ENCODE measurements around the gene SKAP1. TPM values are rescaled to one million over a fixed set of nuclear protein-coding genes. Genes with fewer than 3 reads are reported as not detected.
"Not testable (repeated sequence)": the region's sequence is repeated elsewhere in the genome, so short reads cannot be mapped to it uniquely, and the experiment has no call there.

The SKAP1 gene
- polyA plus RNA-seq, 2 donors: 1.1 to 2.6 TPM

DNA sequence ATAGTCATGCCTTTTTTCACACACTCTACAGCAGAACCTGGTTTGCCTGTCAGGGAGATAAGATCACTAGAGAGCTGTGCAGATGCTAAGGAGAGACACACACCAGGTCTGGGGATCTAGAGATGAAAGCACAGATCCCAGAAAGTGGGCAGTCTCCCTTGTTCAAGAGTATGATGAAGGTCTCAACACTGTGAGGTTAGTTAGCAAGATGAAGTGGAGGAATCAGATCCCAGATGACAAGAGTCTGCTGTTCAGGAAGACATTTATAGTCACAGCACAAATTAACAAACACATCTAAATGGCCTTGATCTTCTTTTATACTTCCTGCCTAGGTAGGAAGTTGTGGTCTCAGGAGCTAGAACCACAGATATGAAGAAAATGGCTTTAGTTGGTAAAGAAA is 23.4 kb upstream of the SKAP1 start:
- no peak overlapping the region for H3K4me3 ChIP-seq (ENCODE audit: low read depth in 1 of 2, low read length in 2 of 2)
- peaks cover 0 to 2% of the 10 kb centered on the region in 2 donors for H3K4me1 ChIP-seq (ENCODE audit: control insufficient read depth in 2 of 2, insufficient read depth in 2 of 2, low read length in 1 of 2)
- no peaks in the 10 kb centered on the region for H3K27me3 ChIP-seq (ENCODE audit: control insufficient read depth in 1 of 2, insufficient read depth in 2 of 2, low read length in 2 of 2)
- H3K36me3 ChIP-seq (ENCODE audit: control insufficient read depth in 2 of 2, insufficient read depth in 2 of 2, low read length in 1 of 2): no peaks in the 10 kb centered on the region
- no peak overlapping the region for H3K27ac ChIP-seq (ENCODE audit: low read depth in 2 of 2, low read length in 1 of 2)
- peaks cover 0 to 2% of the 10 kb centered on the region in 2 donors for H3K9me3 ChIP-seq (ENCODE audit: control insufficient read depth in 2 of 2, insufficient read depth in 1 of 2, low read depth in 1 of 2, low read length in 1 of 2)

DNA sequence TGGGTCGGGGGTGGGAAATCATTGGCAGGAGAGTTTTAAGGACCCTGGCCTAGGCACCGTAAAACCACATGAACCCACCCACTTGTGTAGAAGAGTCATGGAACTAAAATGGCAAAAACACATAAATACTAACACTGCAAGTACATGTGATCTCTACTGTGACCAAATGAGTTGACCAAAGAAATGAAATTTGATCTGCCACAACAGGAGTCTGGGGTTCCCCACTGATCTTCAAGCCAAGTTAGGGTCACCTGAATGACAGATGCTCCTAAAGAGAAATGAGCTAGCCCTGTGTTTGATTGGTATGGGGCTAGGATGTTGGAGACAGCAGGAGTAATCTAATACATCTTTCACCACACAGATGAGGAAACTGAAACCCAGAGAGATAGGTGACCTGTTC is 21.5 kb upstream of the SKAP1 start:
- 89 to 92% methylated on average over 2 of the region's 2 CpGs for WGBS, 2 donors
- H3K4me1 ChIP-seq (ENCODE audit: control insufficient read depth in 2 of 2, insufficient read depth in 2 of 2, low read length in 1 of 2): no peaks in the 10 kb centered on the region
- no peaks in the 10 kb centered on the region for H3K36me3 ChIP-seq (ENCODE audit: control insufficient read depth in 2 of 2, insufficient read depth in 2 of 2, low read length in 1 of 2)
- H3K4me3 ChIP-seq (ENCODE audit: low read depth in 1 of 2, low read length in 2 of 2): no peak overlapping the region
- no peak overlapping the region for H3K27ac ChIP-seq (ENCODE audit: low read depth in 2 of 2, low read length in 1 of 2)
- no peaks in the 10 kb centered on the region for H3K27me3 ChIP-seq (ENCODE audit: control insufficient read depth in 1 of 2, insufficient read depth in 2 of 2, low read length in 2 of 2)
- H3K9me3 ChIP-seq (ENCODE audit: control insufficient read depth in 2 of 2, insufficient read depth in 1 of 2, low read depth in 1 of 2, low read length in 1 of 2): peaks cover 0 to 2% of the 10 kb centered on the region in 2 donors

DNA sequence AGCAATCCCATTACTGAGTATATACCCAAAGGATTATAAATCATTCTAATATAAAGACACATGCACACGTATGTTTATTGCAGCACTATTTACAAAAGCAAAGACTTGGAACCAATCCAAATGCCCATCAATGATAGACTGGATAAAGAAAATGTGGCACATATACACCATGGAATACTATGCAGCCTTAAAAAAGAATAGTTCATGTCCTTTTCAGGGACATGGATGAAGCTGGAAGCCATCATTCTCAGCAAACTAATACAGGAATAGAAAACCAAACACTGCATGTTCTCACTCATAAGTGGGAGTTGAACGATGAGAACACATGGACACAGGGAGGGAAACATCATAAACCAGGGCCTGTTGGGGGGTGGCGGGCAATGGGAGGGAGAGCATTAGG is 19.3 kb upstream of the SKAP1 start:
- H3K9me3 ChIP-seq (ENCODE audit: control insufficient read depth in 2 of 2, insufficient read depth in 1 of 2, low read depth in 1 of 2, low read length in 1 of 2); H3K4me3 ChIP-seq (ENCODE audit: low read depth in 1 of 2, low read length in 2 of 2); H3K4me1 ChIP-seq (ENCODE audit: control insufficient read depth in 2 of 2, insufficient read depth in 2 of 2, low read length in 1 of 2); H3K36me3 ChIP-seq (ENCODE audit: control insufficient read depth in 2 of 2, insufficient read depth in 2 of 2, low read length in 1 of 2); H3K27ac ChIP-seq (ENCODE audit: low read depth in 2 of 2, low read length in 1 of 2); H3K27me3 ChIP-seq (ENCODE audit: control insufficient read depth in 1 of 2, insufficient read depth in 2 of 2, low read length in 2 of 2): not testable (repeated sequence)
- WGBS, 2 donors: 76 to 85% methylated on average over 3 of the region's 3 CpGs

DNA sequence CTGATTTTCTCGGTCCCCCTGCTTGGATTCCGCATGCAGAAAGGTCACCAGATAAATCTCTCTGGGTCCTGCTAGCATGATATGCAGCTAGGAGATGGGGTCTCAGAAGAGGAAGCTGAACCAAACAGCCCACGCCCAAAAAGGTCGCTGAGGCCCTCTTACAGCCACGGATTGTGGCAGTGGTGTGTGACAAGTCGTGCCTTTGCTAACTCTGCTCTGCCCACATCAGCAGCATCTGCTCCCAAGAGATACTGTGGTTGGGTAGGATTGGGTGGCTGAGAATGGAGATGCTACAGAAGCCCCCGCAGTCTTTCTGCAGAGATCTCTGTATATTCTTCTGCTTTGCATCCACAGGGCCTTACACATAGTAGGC is 15.2 kb upstream of the SKAP1 start:
- 88 to 91% methylated on average over 7 of the region's 7 CpGs for WGBS, 2 donors
- H3K27ac ChIP-seq (ENCODE audit: low read depth in 2 of 2, low read length in 1 of 2): no peak overlapping the region
- no peaks in the 10 kb centered on the region for H3K9me3 ChIP-seq (ENCODE audit: control insufficient read depth in 2 of 2, insufficient read depth in 1 of 2, low read depth in 1 of 2, low read length in 1 of 2)
- H3K36me3 ChIP-seq (ENCODE audit: control insufficient read depth in 2 of 2, insufficient read depth in 2 of 2, low read length in 1 of 2): no peaks in the 10 kb centered on the region
- no peak overlapping the region for H3K4me3 ChIP-seq (ENCODE audit: low read depth in 1 of 2, low read length in 2 of 2)
- no peaks in the 10 kb centered on the region for H3K4me1 ChIP-seq (ENCODE audit: control insufficient read depth in 2 of 2, insufficient read depth in 2 of 2, low read length in 1 of 2)
- H3K27me3 ChIP-seq (ENCODE audit: control insufficient read depth in 1 of 2, insufficient read depth in 2 of 2, low read length in 2 of 2): peaks cover 0 to 6% of the 10 kb centered on the region in 2 donors

DNA sequence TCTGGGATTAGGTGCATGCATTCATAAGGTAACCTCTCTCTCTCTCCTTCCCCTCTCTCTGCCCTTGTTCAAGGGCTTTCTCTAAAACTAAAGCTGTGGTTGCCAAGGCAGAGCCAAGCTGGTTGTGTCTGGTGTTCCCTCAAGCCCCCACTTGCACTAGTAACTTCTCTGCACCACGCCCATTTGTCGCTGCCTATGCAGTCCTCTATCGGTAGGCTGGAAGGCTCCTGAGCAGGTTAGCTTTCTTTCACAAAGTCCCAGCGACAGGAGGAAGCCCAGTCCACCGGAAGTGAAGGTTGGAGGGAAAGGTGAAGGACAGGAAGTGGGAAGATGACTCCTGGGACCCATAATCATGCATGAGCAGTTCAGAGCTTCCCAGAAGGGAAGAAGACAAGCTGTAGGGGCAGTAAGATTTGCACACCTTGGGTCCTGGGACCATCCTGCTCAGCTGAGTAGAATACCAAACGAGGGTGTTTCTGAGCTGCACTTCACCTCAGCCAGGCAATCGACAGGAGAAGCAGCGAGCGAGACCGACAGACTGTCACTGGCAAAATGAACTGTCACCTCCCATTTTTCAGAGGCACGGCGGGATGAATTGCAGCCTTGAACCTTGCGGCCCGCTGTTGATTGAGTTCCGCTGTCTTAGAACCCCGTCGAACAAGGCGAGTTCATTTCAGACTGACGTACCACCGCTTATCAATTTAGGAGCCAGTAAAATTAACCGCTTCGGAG is 14.7 kb upstream of the SKAP1 start:
- H3K27ac ChIP-seq (ENCODE audit: low read depth in 2 of 2, low read length in 1 of 2): no peak overlapping the region
- H3K4me3 ChIP-seq (ENCODE audit: low read depth in 1 of 2, low read length in 2 of 2): no peak overlapping the region
- WGBS, 2 donors: 77% methylated on average over 22 of the region's 22 CpGs
- H3K9me3 ChIP-seq (ENCODE audit: control insufficient read depth in 2 of 2, insufficient read depth in 1 of 2, low read depth in 1 of 2, low read length in 1 of 2): no peaks in the 10 kb centered on the region
- no peaks in the 10 kb centered on the region for H3K4me1 ChIP-seq (ENCODE audit: control insufficient read depth in 2 of 2, insufficient read depth in 2 of 2, low read length in 1 of 2)
- H3K36me3 ChIP-seq (ENCODE audit: control insufficient read depth in 2 of 2, insufficient read depth in 2 of 2, low read length in 1 of 2): no peaks in the 10 kb centered on the region
- peaks cover 0 to 6% of the 10 kb centered on the region in 2 donors for H3K27me3 ChIP-seq (ENCODE audit: control insufficient read depth in 1 of 2, insufficient read depth in 2 of 2, low read length in 2 of 2)

DNA sequence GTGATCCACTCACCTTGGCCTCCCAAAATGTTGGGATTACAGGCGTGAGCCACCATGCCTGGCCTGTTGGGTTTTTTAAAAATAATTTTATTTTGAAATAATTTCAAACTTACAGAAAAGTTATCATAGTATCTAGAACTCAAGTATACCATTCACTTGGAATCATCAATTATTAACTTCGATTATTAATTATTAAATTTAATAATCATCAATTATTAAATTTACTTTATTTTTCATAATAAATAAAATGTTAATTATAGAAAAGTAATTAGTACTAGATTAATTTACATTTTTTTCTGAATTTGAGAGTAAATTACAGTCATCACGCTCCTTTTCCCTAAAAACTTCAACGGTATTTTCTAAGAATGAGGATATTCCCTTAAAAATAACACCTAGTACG is 13.7 kb upstream of the SKAP1 start:
- H3K4me3 ChIP-seq (ENCODE audit: low read depth in 1 of 2, low read length in 2 of 2): no peak overlapping the region
- 90 to 93% methylated on average over 5 of the region's 5 CpGs for WGBS, 2 donors
- H3K36me3 ChIP-seq (ENCODE audit: control insufficient read depth in 2 of 2, insufficient read depth in 2 of 2, low read length in 1 of 2): no peaks in the 10 kb centered on the region
- H3K27ac ChIP-seq (ENCODE audit: low read depth in 2 of 2, low read length in 1 of 2): no peak overlapping the region
- H3K27me3 ChIP-seq (ENCODE audit: control insufficient read depth in 1 of 2, insufficient read depth in 2 of 2, low read length in 2 of 2): peaks cover 0 to 6% of the 10 kb centered on the region in 2 donors
- no peaks in the 10 kb centered on the region for H3K9me3 ChIP-seq (ENCODE audit: control insufficient read depth in 2 of 2, insufficient read depth in 1 of 2, low read depth in 1 of 2, low read length in 1 of 2)
- no peaks in the 10 kb centered on the region for H3K4me1 ChIP-seq (ENCODE audit: control insufficient read depth in 2 of 2, insufficient read depth in 2 of 2, low read length in 1 of 2)

DNA sequence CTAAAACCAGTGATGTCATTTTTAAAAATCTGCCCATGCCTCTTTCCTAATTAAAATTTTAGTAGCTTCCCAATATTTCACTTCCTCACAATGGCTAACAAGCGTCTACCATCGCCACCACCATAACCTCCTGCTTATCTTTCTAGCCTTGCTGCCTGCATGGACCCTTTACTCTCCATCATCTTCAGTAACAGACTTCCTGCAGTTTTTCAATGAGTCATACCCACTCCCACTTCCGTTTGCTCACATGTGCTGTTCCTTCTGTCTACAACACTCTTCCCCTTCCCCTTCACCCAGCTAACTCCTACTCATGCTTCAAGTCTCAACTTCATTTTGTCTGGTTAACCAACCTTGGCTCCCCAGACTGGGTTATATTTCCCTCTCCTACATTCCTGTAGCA is 12.8 kb upstream of the SKAP1 start:
- 74 to 77% methylated on average over 3 of the region's 3 CpGs for WGBS, 2 donors
- Histone ChIP-seq H3K27ac (ENCODE audit: low read depth in 2 of 2, low read length in 1 of 2) (no peak overlapping the region), H3K36me3 (ENCODE audit: control insufficient read depth in 2 of 2, insufficient read depth in 2 of 2, low read length in 1 of 2) (no peaks in the 10 kb centered on the region), H3K27me3 (ENCODE audit: control insufficient read depth in 1 of 2, insufficient read depth in 2 of 2, low read length in 2 of 2) (peaks cover 0 to 6% of the 10 kb centered on the region in 2 donors), H3K4me1 (ENCODE audit: control insufficient read depth in 2 of 2, insufficient read depth in 2 of 2, low read length in 1 of 2) (no peaks in the 10 kb centered on the region), H3K9me3 (ENCODE audit: control insufficient read depth in 2 of 2, insufficient read depth in 1 of 2, low read depth in 1 of 2, low read length in 1 of 2) (no peaks in the 10 kb centered on the region), H3K4me3 (ENCODE audit: low read depth in 1 of 2, low read length in 2 of 2) (no peak overlapping the region)

DNA sequence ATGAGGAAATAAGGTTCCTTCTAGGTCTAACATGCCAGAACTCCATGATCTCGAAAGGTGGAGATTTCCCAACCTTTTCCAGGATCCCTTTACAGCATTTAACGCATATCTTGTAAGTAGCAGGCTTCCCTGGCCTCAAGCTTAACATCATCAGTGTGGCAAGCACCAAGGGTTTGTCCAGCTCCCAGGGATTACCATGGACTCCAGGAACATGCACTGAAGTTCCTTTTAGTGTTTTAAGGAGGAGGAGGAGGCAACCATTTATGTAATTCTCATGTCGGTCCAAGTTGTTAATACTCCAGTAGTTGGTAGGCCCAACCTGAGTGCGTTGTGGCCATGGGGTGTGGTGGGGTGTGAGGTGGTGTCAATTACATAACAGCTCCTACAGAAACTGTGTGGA is 11.8 kb upstream of the SKAP1 start:
- 86 to 87% methylated on average over 4 of the region's 4 CpGs for WGBS, 2 donors
- Histone ChIP-seq H3K4me1 (ENCODE audit: control insufficient read depth in 2 of 2, insufficient read depth in 2 of 2, low read length in 1 of 2) (no peaks in the 10 kb centered on the region), H3K4me3 (ENCODE audit: low read depth in 1 of 2, low read length in 2 of 2) (no peak overlapping the region), H3K27me3 (ENCODE audit: control insufficient read depth in 1 of 2, insufficient read depth in 2 of 2, low read length in 2 of 2) (peaks cover 0 to 6% of the 10 kb centered on the region in 2 donors), H3K9me3 (ENCODE audit: control insufficient read depth in 2 of 2, insufficient read depth in 1 of 2, low read depth in 1 of 2, low read length in 1 of 2) (no peaks in the 10 kb centered on the region), H3K27ac (ENCODE audit: low read depth in 2 of 2, low read length in 1 of 2) (no peak overlapping the region), H3K36me3 (ENCODE audit: control insufficient read depth in 2 of 2, insufficient read depth in 2 of 2, low read length in 1 of 2) (no peaks in the 10 kb centered on the region)

DNA sequence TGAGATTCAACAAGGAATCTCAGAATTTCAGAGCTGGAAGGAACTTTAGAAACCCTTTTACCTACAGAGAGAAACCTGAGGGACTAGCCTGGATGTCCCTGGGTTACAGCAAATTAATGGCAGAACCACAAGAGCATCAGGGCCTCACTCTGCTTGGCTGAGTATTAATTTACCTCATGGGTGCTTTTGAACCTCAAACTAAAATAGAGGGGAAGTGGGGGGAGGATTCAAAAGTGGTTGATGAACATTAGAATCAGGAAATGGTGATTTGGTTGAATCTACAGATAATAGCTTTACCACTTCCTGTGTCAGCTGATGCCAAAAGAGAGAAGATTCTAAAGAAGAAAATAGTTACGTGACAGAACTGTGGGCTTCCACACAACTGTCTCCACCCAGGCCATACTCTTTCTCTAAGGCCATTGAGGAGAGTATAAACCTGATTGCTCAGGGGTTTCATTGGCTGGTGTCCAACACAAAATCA is 11.3 kb upstream of the SKAP1 start:
- H3K9me3 ChIP-seq (ENCODE audit: control insufficient read depth in 2 of 2, insufficient read depth in 1 of 2, low read depth in 1 of 2, low read length in 1 of 2): no peaks in the 10 kb centered on the region
- H3K36me3 ChIP-seq (ENCODE audit: control insufficient read depth in 2 of 2, insufficient read depth in 2 of 2, low read length in 1 of 2): no peaks in the 10 kb centered on the region
- no peak overlapping the region for H3K4me3 ChIP-seq (ENCODE audit: low read depth in 1 of 2, low read length in 2 of 2)
- no peak overlapping the region for H3K27ac ChIP-seq (ENCODE audit: low read depth in 2 of 2, low read length in 1 of 2)
- H3K4me1 ChIP-seq (ENCODE audit: control insufficient read depth in 2 of 2, insufficient read depth in 2 of 2, low read length in 1 of 2): no peaks in the 10 kb centered on the region
- 61 to 74% methylated on average over 1 of the region's 1 CpG for WGBS, 2 donors
- peaks cover 0 to 6% of the 10 kb centered on the region in 2 donors for H3K27me3 ChIP-seq (ENCODE audit: control insufficient read depth in 1 of 2, insufficient read depth in 2 of 2, low read length in 2 of 2)

DNA sequence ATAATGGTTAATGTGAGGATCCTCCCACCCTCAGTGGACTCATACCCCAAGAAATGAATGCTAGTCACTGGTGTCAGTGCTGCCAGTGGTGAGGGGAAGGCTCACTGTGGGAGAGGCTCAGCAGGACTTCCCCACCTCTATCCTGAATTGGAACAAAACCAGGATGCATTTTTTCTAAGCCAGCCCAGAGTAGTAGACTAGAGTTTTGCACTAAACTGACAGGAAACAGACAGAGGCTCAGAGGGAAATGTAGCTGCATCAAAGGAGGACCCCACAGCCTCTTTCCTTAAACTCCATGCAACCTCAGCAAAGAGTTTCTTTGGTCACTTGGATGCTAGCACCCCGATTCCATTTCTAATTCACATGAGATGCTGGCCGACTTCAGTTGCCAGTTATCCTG is 10.7 kb upstream of the SKAP1 start:
- Histone ChIP-seq H3K4me3 (ENCODE audit: low read depth in 1 of 2, low read length in 2 of 2) (no peak overlapping the region), H3K36me3 (ENCODE audit: control insufficient read depth in 2 of 2, insufficient read depth in 2 of 2, low read length in 1 of 2) (no peaks in the 10 kb centered on the region), H3K9me3 (ENCODE audit: control insufficient read depth in 2 of 2, insufficient read depth in 1 of 2, low read depth in 1 of 2, low read length in 1 of 2) (no peaks in the 10 kb centered on the region), H3K27ac (ENCODE audit: low read depth in 2 of 2, low read length in 1 of 2) (peak overlapping the region in 1 of 2 donors; percentile 43), H3K4me1 (ENCODE audit: control insufficient read depth in 2 of 2, insufficient read depth in 2 of 2, low read length in 1 of 2) (no peaks in the 10 kb centered on the region), H3K27me3 (ENCODE audit: control insufficient read depth in 1 of 2, insufficient read depth in 2 of 2, low read length in 2 of 2) (peaks cover 0 to 6% of the 10 kb centered on the region in 2 donors)
- WGBS, 2 donors: 78 to 86% methylated on average over 2 of the region's 2 CpGs
